CD14-positive monocyte (primary cell): ENCODE data around the gene ACBD5. TPM values are rescaled to one million over a fixed set of nuclear protein-coding genes. Genes with fewer than 3 reads are reported as not detected.
"Not testable (repeated sequence)": the region's sequence is repeated elsewhere in the genome, so short reads cannot be mapped to it uniquely, and the experiment has no call there.

ENCODE experiments used
- DNase-seq, 3 donors: peaks; one replicate each; pipeline ENCODE4 v3.0.0-alpha.2; 2011 to 2022
- H2AFZ ChIP-seq: 2 replicates; pipeline ENCODE4 v1.6.0; 2012; ENCODE audit warnings: mild to moderate bottlenecking, low read depth, low read length, inconsistent platforms; ENCODE audit not compliant: insufficient read depth, poor library complexity, severe bottlenecking
- H3K27ac ChIP-seq, 2 donors: 1 replicate in 1 of 2; 2 replicates in 1 of 2; pipeline ENCODE4 v1.5.1; 2012 to 2013; ENCODE audit warnings: low read length in 2 of 2, control low read depth in 1 of 2, inconsistent platforms in 1 of 2, low read depth in 1 of 2, mild to moderate bottlenecking in 1 of 2
- H3K27me3 ChIP-seq, 2 donors: one replicate each; pipeline versions ENCODE4 v1.6.0 to v1.6.1; 2011 to 2013; ENCODE audit warnings: low read length in 2 of 2; ENCODE audit not compliant: control insufficient read depth in 2 of 2, insufficient read depth in 2 of 2
- H3K36me3 ChIP-seq, 2 donors: replicated peaks in 1 of 2; 1 replicate in 1 of 2; 2 replicates in 1 of 2; pipeline versions ENCODE4 v1.5.1 to v1.6.1; 2012 to 2013; ENCODE audit warnings: low read length in 2 of 2, control low read depth in 1 of 2, inconsistent platforms in 1 of 2, mild to moderate bottlenecking in 1 of 2; ENCODE audit not compliant: insufficient read depth in 2 of 2, control insufficient read depth in 1 of 2
- H3K4me1 ChIP-seq, 2 donors: 1 replicate in 1 of 2; 2 replicates in 1 of 2; pipeline versions ENCODE4 v1.5.1 to v1.6.1; 2012 to 2013; ENCODE audit warnings: low read length in 2 of 2, control low read depth in 1 of 2, inconsistent platforms in 1 of 2, mild to moderate bottlenecking in 1 of 2, moderate library complexity in 1 of 2; ENCODE audit not compliant: insufficient read depth in 2 of 2, control insufficient read depth in 1 of 2
- H3K4me2 ChIP-seq: replicated peaks from 2 replicates; pipeline ENCODE3; 2012; ENCODE audit warnings: low read length, moderate library complexity, mild to moderate bottlenecking; ENCODE audit not compliant: poor library complexity, severe bottlenecking; ENCODE audit errors: extremely low read depth
- H3K4me3 ChIP-seq, 3 experiments: fragments of 200-600 bp in 1 of 3; sonication (generic) in 1 of 3; replicated peaks in 1 of 3; 1 replicate in 2 of 3; 2 replicates in 1 of 3; pipeline ENCODE4 v1.5.1; 2011 to 2013; ENCODE audit warnings: low read length in 3 of 3, mild to moderate bottlenecking in 3 of 3, control low read depth in 2 of 3, low read depth in 2 of 3, inconsistent platforms in 1 of 3, moderate library complexity in 1 of 3
- H3K79me2 ChIP-seq: 2 replicates; pipeline ENCODE4 v1.6.0; 2012; ENCODE audit warnings: mild to moderate bottlenecking, control low read depth, inconsistent platforms, low read length, moderate library complexity; ENCODE audit not compliant: insufficient read depth
- H3K9ac ChIP-seq: 2 replicates; pipeline ENCODE4 v1.6.0; 2017; ENCODE audit warnings: low read length, mild to moderate bottlenecking; ENCODE audit not compliant: insufficient read depth, poor library complexity, severe bottlenecking
- H3K9me3 ChIP-seq, 2 donors: replicated peaks in 1 of 2; 1 replicate in 1 of 2; 2 replicates in 1 of 2; pipeline versions ENCODE4 v1.5.1 to v1.6.1; 2012 to 2013; ENCODE audit warnings: low read length in 2 of 2, control low read depth in 1 of 2; ENCODE audit not compliant: control insufficient read depth in 1 of 2, insufficient read depth in 1 of 2
- H4K20me1 ChIP-seq: 2 replicates; pipeline ENCODE4 v1.6.0; 2012; ENCODE audit warnings: mild to moderate bottlenecking, low read length, control low read depth, moderate library complexity; ENCODE audit not compliant: insufficient read depth
- H3K27ac Mint-ChIP-seq, 7 donors: one replicate each; pipeline ENCODE4 v1.8.0; 2020; ENCODE audit warnings: mild to moderate bottlenecking in 7 of 7, mixed read lengths in 7 of 7, moderate library complexity in 6 of 7, inconsistent platforms in 2 of 7
- H3K27me3 Mint-ChIP-seq, 3 donors: one replicate each; pipeline ENCODE4 v1.8.0; 2021 to 2022; ENCODE audit warnings: low read depth in 3 of 3, mild to moderate bottlenecking in 3 of 3, mixed read lengths in 3 of 3, moderate library complexity in 3 of 3, inconsistent platforms in 1 of 3
- H3K36me3 Mint-ChIP-seq, 2 donors: one replicate each; pipeline ENCODE4 v1.8.0; 2020; ENCODE audit warnings: mixed read lengths in 2 of 2, inconsistent platforms in 1 of 2, mild to moderate bottlenecking in 1 of 2
- H3K4me1 Mint-ChIP-seq: one replicate; pipeline ENCODE4 v1.8.0; 2020; ENCODE audit warnings: mild to moderate bottlenecking, mixed read lengths
- H3K4me3 Mint-ChIP-seq, 2 donors: one replicate each; pipeline ENCODE4 v1.8.0; 2020; ENCODE audit warnings: mild to moderate bottlenecking in 2 of 2, mixed read lengths in 2 of 2, moderate library complexity in 1 of 2
- H3K9me3 Mint-ChIP-seq, 7 donors: one replicate each; pipeline ENCODE4 v1.8.0; 2020 to 2022; ENCODE audit warnings: mixed read lengths in 7 of 7, mild to moderate bottlenecking in 6 of 7, moderate library complexity in 6 of 7, inconsistent platforms in 2 of 7
- WGBS: methylation state at CpG from one replicate; pipeline ENCODE4 v1.1.5; 2013; ENCODE audit warnings: missing lambda C conversion rate; ENCODE audit not compliant: insufficient coverage; 5-methylcytosine and 5-hydroxymethylcytosine counted together
- intact Hi-C, 2 donors: fragments of 100-400 bp; cut with micrococcal nuclease; formaldehyde crosslinking; loops; one replicate each; pipeline versions ENCODE4 v1.15.0 to v1.15.1; 2023
- polyA plus RNA-seq, 3 donors: library from polyadenylated mRNA; depleted of rRNA in 1 of 3; unstranded in 2 of 3; stranded (reverse) in 1 of 3; fragments of 300-500 nt in 2 of 3; fragments of >200 nt in 1 of 3; fragmentation: Illumina TruSeq in 2 of 3; gene quantifications; 1 replicate in 2 of 3; 2 replicates in 1 of 3; pipeline ENCODE4 v1.2.3, GENCODE V29; 2012 to 2021
- TF ChIP-seq, protein P1 (sequence below): fragments of 200-600 bp; IDR thresholded peaks from one replicate; pipeline ENCODE4 v1.8.0; 2022; ENCODE audit warnings: antibody characterized with exemption, mild to moderate bottlenecking

ACBD5 gene
- polyA plus RNA-seq, 3 donors: 13.6 to 17.5 (median 15.5) TPM

DNA sequence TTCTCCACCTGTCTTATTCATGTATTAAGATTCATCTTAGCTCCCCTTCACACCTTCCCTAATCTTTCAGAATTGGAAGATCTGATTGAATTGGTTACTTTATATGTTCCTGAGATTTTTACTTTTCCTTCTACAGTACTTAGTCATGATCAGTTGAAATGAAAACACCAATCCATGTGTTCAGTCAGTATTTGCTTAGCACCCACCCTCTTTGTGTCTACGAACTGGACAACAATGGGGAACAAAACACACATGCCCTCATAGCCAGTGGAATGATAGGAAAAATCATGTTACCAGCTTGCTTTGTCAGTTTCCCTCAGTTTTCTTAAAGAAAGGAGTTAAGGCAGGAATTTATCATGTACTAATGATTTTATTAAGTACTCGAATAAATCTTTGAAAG is 83.4 kb downstream of the ACBD5 start:
- Mint-ChIP-seq H3K4me3 (peak overlapping the region; percentile 40 to 57), H3K9me3 (peaks cover 0 to 10% (median 0%) of the 10 kb centered on the region in 7 donors), H3K27ac (peak overlapping the region; percentile 48 to 100 (median 100)), H3K27me3 (no peaks in the 10 kb centered on the region), H3K36me3 (peaks cover 19 to 24% of the 10 kb centered on the region in 2 donors), H3K4me1 (peaks cover 31% of the 10 kb centered on the region)
- TF ChIP-seq, protein P1, sequence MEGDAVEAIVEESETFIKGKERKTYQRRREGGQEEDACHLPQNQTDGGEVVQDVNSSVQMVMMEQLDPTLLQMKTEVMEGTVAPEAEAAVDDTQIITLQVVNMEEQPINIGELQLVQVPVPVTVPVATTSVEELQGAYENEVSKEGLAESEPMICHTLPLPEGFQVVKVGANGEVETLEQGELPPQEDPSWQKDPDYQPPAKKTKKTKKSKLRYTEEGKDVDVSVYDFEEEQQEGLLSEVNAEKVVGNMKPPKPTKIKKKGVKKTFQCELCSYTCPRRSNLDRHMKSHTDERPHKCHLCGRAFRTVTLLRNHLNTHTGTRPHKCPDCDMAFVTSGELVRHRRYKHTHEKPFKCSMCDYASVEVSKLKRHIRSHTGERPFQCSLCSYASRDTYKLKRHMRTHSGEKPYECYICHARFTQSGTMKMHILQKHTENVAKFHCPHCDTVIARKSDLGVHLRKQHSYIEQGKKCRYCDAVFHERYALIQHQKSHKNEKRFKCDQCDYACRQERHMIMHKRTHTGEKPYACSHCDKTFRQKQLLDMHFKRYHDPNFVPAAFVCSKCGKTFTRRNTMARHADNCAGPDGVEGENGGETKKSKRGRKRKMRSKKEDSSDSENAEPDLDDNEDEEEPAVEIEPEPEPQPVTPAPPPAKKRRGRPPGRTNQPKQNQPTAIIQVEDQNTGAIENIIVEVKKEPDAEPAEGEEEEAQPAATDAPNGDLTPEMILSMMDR: no peak
- H3K79me2 ChIP-seq: peaks cover 61% of the 10 kb centered on the region
- H3K9me3 ChIP-seq: no peaks in the 10 kb centered on the region
- peak overlapping the region in 1 of 3 experiments; percentile 85 for H3K4me3 ChIP-seq
- H4K20me1 ChIP-seq: peaks cover 9% of the 10 kb centered on the region
- DNase-seq: no peak
- WGBS: no CpG with 5 or more reads among the region's 2 CpGs
- intact Hi-C loops: no loop called here
- peak overlapping the region; percentile 28 for H2AFZ ChIP-seq
- no peak overlapping the region for H3K9ac ChIP-seq
- peak overlapping the region in 1 of 2 donors; percentile 12 for H3K27ac ChIP-seq
- H3K4me1 ChIP-seq: peaks cover 19 to 27% of the 10 kb centered on the region in 2 donors
- H3K4me2 ChIP-seq: peak overlapping the region; percentile 14
- no peaks in the 10 kb centered on the region for H3K27me3 ChIP-seq
- H3K36me3 ChIP-seq: peaks cover 29 to 40% of the 10 kb centered on the region in 2 donors

DNA sequence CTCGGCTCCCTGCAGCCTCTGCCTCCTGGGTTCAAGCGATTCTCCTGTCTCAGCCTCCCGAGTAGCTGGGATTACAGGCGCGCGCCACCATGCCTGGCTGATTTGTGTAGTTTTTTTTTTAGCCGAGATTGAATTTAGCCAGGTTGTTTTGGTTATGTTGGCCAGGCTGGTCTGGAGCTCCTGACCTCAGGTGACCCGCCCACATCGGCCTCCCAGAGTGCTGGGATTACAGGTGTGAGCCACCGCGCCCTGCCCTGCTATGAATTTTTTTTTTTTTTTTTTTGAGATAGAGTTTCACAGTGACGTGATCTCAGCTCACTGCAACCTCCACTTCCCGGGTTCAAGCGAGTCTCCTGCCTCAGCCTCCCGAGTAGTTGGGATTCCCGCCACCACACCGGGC is 84.0 kb downstream of the ACBD5 start:
- intact Hi-C loops, H3K27me3 Mint-ChIP-seq, DNase-seq, H3K9me3 Mint-ChIP-seq, H3K9me3 ChIP-seq, H3K27me3 ChIP-seq, H4K20me1 ChIP-seq: not testable (repeated sequence)
- Histone ChIP-seq H3K4me3 (peak overlapping the region; percentile 78 to 89 (median 85)), H3K9ac (peak overlapping the region; percentile 93), H3K4me2 (peak overlapping the region; percentile 100), H3K4me1 (peaks cover 19 to 27% of the 10 kb centered on the region in 2 donors), H3K36me3 (peaks cover 23 to 35% of the 10 kb centered on the region in 2 donors), H2AFZ (peak overlapping the region; percentile 69), H3K27ac (peak overlapping the region; percentile 98 to 99), H3K79me2 (peaks cover 67% of the 10 kb centered on the region)
- Mint-ChIP-seq H3K36me3 (peaks cover 14 to 20% of the 10 kb centered on the region in 2 donors), H3K4me3 (peak overlapping the region; percentile 99 to 100), H3K4me1 (peaks cover 32% of the 10 kb centered on the region), H3K27ac (peak overlapping the region; percentile 100)
- 79% methylated on average over 4 of the region's 17 CpGs for WGBS
